K562 (cell line): ENCODE results near the gene SLC26A11. TPM values are rescaled to one million over a fixed set of nuclear protein-coding genes. Genes with fewer than 3 reads are reported as not detected.

ENCODE experiments used
- ATAC-seq: fragments of 200-7000 bp; cut with Tn5 transposase; 3 replicates; pipeline ENCODE4 v1.9.1; 2020; ENCODE audit warnings: moderate library complexity
- BruUV-seq: library from RNA; stranded (reverse); fragments of 400-500 nt; replicated peaks from 2 replicates; lab custom pipeline; 2021; lab: Mats Ljungman, UMichigan
- CTCF ChIA-PET: fragments of 300-600 bp; formaldehyde crosslinking; extraction: SDS; loops from one replicate; lab custom pipeline; 2021; ENCODE audit warnings: low intra/inter-chr PET ratio; lab: Yijun Ruan, JAX
- POLR2A ChIA-PET: fragments of 300-600, 350-650 bp; sonication (Branson Sonifier 250); formaldehyde crosslinking; extraction: SDS; loops from one replicate; lab custom pipeline; 2021; ENCODE audit warnings: antibody characterized with exemption, inconsistent platforms; lab: Yijun Ruan, JAX
- DNase-seq, 4 experiments: peaks; one replicate each; pipeline versions ENCODE4 v3.0.0 to v3.0.0-alpha.2; 2011 to 2018; ENCODE audit warnings: low spot score in 3 of 4, mixed read lengths in 3 of 4; ENCODE audit errors: extremely low read depth in 1 of 4
- FAIRE-seq: peaks from 2 replicates; lab custom pipeline; 2011; peaks lifted over from hg19 to GRCh38; lab: Jason Lieb, UNC
- H2AFZ ChIP-seq: 2 replicates; pipeline ENCODE4 v1.6.0; 2011; ENCODE audit warnings: low read depth, low read length, control low read depth, inconsistent platforms
- H3K27ac ChIP-seq: fragments of 200-600 bp; 3 replicates; pipeline ENCODE4 v1.8.0; 2011; ENCODE audit warnings: low read depth, mild to moderate bottlenecking, control low read depth, inconsistent platforms, low read length, moderate library complexity, mixed read lengths; ENCODE audit errors: extremely low read depth
- H3K27me3 ChIP-seq, 2 experiments: fragments of 300-600 bp in 1 of 2; 2 replicates in 1 of 2; 3 replicates in 1 of 2; pipeline versions ENCODE4 v1.6.0 to v1.8.0; 2011; ENCODE audit warnings: inconsistent platforms in 2 of 2, low read length in 2 of 2, mild to moderate bottlenecking in 1 of 2, mixed read lengths in 1 of 2, moderate library complexity in 1 of 2; ENCODE audit not compliant: control insufficient read depth in 2 of 2, insufficient read depth in 2 of 2
- H3K36me3 ChIP-seq: fragments of 300-600 bp; 3 replicates; pipeline ENCODE4 v1.8.0; 2011; ENCODE audit warnings: mild to moderate bottlenecking, low read length, inconsistent platforms; ENCODE audit not compliant: control insufficient read depth, insufficient read depth
- H3K4me1 ChIP-seq, 2 experiments: fragments of 200-600 bp in 1 of 2; replicated peaks in 1 of 2; 2 replicates in 1 of 2; 3 replicates in 1 of 2; pipeline versions ENCODE4 v1.5.1 to v1.8.0; 2011; ENCODE audit warnings: inconsistent platforms in 2 of 2, low read length in 2 of 2, mild to moderate bottlenecking in 1 of 2, mixed read lengths in 1 of 2, moderate library complexity in 1 of 2; ENCODE audit not compliant: control insufficient read depth in 2 of 2, insufficient read depth in 2 of 2
- H3K4me2 ChIP-seq: 2 replicates; pipeline ENCODE4 v1.6.1; 2011; ENCODE audit warnings: low read length, control low read depth, inconsistent platforms, mixed read lengths; ENCODE audit not compliant: insufficient read depth
- H3K4me3 ChIP-seq: fragments of 200-600 bp; sonication (generic), shearing (Covaris generic); 2 replicates; pipeline ENCODE4 v1.5.1; 2016; ENCODE audit warnings: control low read depth, inconsistent platforms
- H3K79me2 ChIP-seq: fragments of 200-600 bp; 3 replicates; pipeline ENCODE4 v1.8.0; 2011; ENCODE audit warnings: low read length, inconsistent platforms; ENCODE audit not compliant: control insufficient read depth, insufficient read depth
- H3K9ac ChIP-seq, 2 experiments: 2 replicates each; pipeline versions ENCODE4 v1.6.0 to v1.6.1; 2011; ENCODE audit warnings: low read depth in 2 of 2, low read length in 2 of 2, control low read depth in 1 of 2, inconsistent platforms in 1 of 2, mild to moderate bottlenecking in 1 of 2, mixed read lengths in 1 of 2; ENCODE audit not compliant: insufficient read depth in 1 of 2
- H3K9me1 ChIP-seq: one replicate; pipeline ENCODE4 v1.6.0; 2011; ENCODE audit warnings: inconsistent platforms, mild to moderate bottlenecking, low read length, moderate library complexity; ENCODE audit not compliant: control insufficient read depth, insufficient read depth
- H3K9me3 ChIP-seq: replicated peaks from 2 replicates; pipeline ENCODE4 v1.5.1; 2011; ENCODE audit warnings: low read depth, low read length, inconsistent platforms; ENCODE audit not compliant: control insufficient read depth, insufficient read depth
- H4K20me1 ChIP-seq: replicated peaks from 2 replicates; pipeline ENCODE4 v1.6.1; 2011; ENCODE audit warnings: low read length, inconsistent platforms, mixed read lengths; ENCODE audit not compliant: control insufficient read depth, insufficient read depth
- ADNP ChIP-seq: fragments of 200-800 bp; sonication (Bioruptor generic); IDR thresholded peaks from 2 replicates; pipeline ENCODE4 v1.6.1; 2016; ENCODE audit warnings: missing genetic modification characterization, missing compliant biosample characterization
- EZH2 ChIP-seq: IDR thresholded peaks from 2 replicates; pipeline ENCODE4 v1.6.1; 2012; ENCODE audit warnings: low read depth, mild to moderate bottlenecking, inconsistent platforms, low read length, borderline replicate concordance
- GTF2E2 ChIP-seq: fragments of 200-800 bp; sonication (Bioruptor generic); IDR thresholded peaks from 2 replicates; pipeline ENCODE4 v1.6.1; 2016; ENCODE audit warnings: missing genetic modification characterization, missing compliant biosample characterization
- HES1 ChIP-seq: fragments of 450-650 bp; IDR thresholded peaks from 2 replicates; pipeline ENCODE4 v1.6.1; 2016; ENCODE audit warnings: low read depth, mild to moderate bottlenecking, moderate library complexity
- HEY1 ChIP-seq: fragments of 250-450 bp; sonication (Bioruptor Pico); IDR thresholded peaks from 2 replicates; pipeline ENCODE4 v1.5.0; 2020; ENCODE audit warnings: mild to moderate bottlenecking, moderate library complexity, borderline replicate concordance
- NR2C2 ChIP-seq, 2 experiments: fragments of 200-800 bp in 1 of 2; sonication (Bioruptor generic) in 1 of 2; sonication (generic) in 1 of 2; formaldehyde crosslinking in 1 of 2; IDR thresholded peaks; 2 replicates each; pipeline versions ENCODE4 v1.6.1 to v1.8.0; 2016 to 2022; ENCODE audit warnings: mild to moderate bottlenecking in 1 of 2, missing compliant biosample characterization in 1 of 2, missing genetic modification characterization in 1 of 2, missing genetic modification reagents in 1 of 2
- PATZ1 ChIP-seq: fragments of 250-450 bp; sonication (Bioruptor Pico); IDR thresholded peaks from 2 replicates; pipeline ENCODE4 v1.5.0; 2020; ENCODE audit warnings: mild to moderate bottlenecking, borderline replicate concordance
- PYGO2 ChIP-seq: fragments of 450-650 bp; IDR thresholded peaks from 2 replicates; pipeline ENCODE4 v1.6.1; 2016; ENCODE audit warnings: mild to moderate bottlenecking, missing genetic modification characterization, moderate library complexity, missing compliant biosample characterization
- RNF219 ChIP-seq: fragments of 250-450 bp; sonication (Bioruptor Pico); IDR thresholded peaks from 2 replicates; pipeline ENCODE4 v1.5.0; 2022; ENCODE audit warnings: mild to moderate bottlenecking
- RUNX1 ChIP-seq: sonication (generic); IDR thresholded peaks from 2 replicates; pipeline ENCODE4 v1.6.1; 2016; ENCODE audit warnings: antibody characterized with exemption, low read depth
- SAFB ChIP-seq: fragments of 200-400 bp; formaldehyde crosslinking; IDR thresholded peaks from 2 replicates; pipeline ENCODE4 v1.6.1; 2017; ENCODE audit warnings: low read depth, low read length, borderline replicate concordance
- SP2 ChIP-seq: IDR thresholded peaks from 2 replicates; pipeline ENCODE4 v1.6.1; 2011; ENCODE audit warnings: mild to moderate bottlenecking, low read depth, low read length, moderate library complexity; ENCODE audit not compliant: poor library complexity, severe bottlenecking; ENCODE audit errors: extremely low read depth
- WGBS: fragments of 100-300 bp; shearing (Covaris generic); methylation state at CpG from one replicate; pipeline ENCODE4 v1.1.6; 2016; ENCODE audit warnings: low coverage, mixed read lengths; ENCODE audit not compliant: insufficient coverage; ENCODE audit errors: missing lambda C conversion rate; 5-methylcytosine and 5-hydroxymethylcytosine counted together
- in situ Hi-C: fragments of 300-500 bp; cut with MboI; formaldehyde crosslinking; loops from 4 replicates; pipeline ENCODE4 v1.15.0; 2018; ENCODE audit warnings: inconsistent platforms, mixed read lengths
- intact Hi-C: fragments of 100-400 bp; cut with micrococcal nuclease; formaldehyde crosslinking; loops from 2 replicates; pipeline ENCODE4 v1.14.2; 2022
- polyA plus RNA-seq, 8 experiments: library from polyadenylated mRNA; depleted of rRNA in 4 of 8; stranded (reverse) in 5 of 8; unstranded in 3 of 8; fragments of >200 nt; fragmentation: Nextera tagmentation in 2 of 8; fragmentation: Illumina TruSeq in 1 of 8; extraction: Ambion mirVana in 2 of 8; extraction: Trizol in 1 of 8; gene quantifications; 2 replicates each; pipeline versions ENCODE4 v1.2.1 to v1.2.3, GENCODE V29; 2011 to 2014; ENCODE audit warnings: inconsistent platforms in 1 of 8, missing spikeins in 1 of 8
- total RNA-seq, 7 experiments: library from RNA; depleted of rRNA in 6 of 7; stranded (reverse); fragments of >200 nt in 6 of 7; fragmentation: Illumina TruSeq in 2 of 7; extraction: Trizol in 2 of 7; gene quantifications; 2 replicates each; pipeline versions ENCODE4 v1.2.1 to v1.2.3, GENCODE V29; 2011 to 2021; ENCODE audit warnings: low replicate concordance in 1 of 7
- TF ChIP-seq, protein P1 (sequence below), 3 experiments: fragments of 200-800 bp in 1 of 3; fragments of 250-450 bp in 1 of 3; fragments of 450-650 bp in 1 of 3; sonication (Bioruptor Pico) in 1 of 3; sonication (Bioruptor generic) in 1 of 3; formaldehyde crosslinking in 1 of 3; IDR thresholded peaks; 2 replicates each; pipeline versions ENCODE4 v1.6.1 to v1.8.0; 2016 to 2022; ENCODE audit warnings: mild to moderate bottlenecking in 2 of 3, missing genetic modification characterization in 2 of 3, missing compliant biosample characterization in 1 of 3, moderate library complexity in 1 of 3

The SLC26A11 gene
- total and polyA plus RNA-seq, 9 of the 15 experiments (the other 6 are each of a cell fraction or from before 2014, with no cell fraction given) = 0.06 to 3.1 (median 1.2) TPM; not detected in 1

DNA sequence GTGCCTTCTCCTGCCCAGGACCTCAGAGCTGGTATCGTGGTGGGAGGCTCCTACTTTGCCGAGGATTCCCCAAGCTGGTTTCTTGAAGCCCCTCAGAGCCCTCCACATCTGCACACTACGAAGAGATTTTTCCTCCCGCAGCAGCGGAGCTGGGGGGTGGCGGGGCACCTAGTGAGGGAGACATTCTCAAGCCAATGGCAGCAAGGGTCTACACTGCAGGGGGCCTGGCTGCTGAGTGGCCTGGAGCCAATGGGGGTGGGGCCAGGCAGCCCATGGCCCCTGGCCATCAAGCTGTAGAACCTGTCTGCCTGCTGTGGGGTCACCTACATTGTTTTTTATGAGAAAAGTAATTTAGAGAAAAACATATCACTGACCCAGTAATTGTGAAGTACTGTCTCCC, 5.0 kb downstream of the SLC26A11 start:
- Histone ChIP-seq H3K4me3 (no peak overlapping the region), H3K4me2 (no peak overlapping the region), H3K27me3 (no peaks in the 10 kb centered on the region), H4K20me1 (no peaks in the 10 kb centered on the region), H3K9ac (no peak overlapping the region), H3K9me1 (no peaks in the 10 kb centered on the region), H3K79me2 (no peaks in the 10 kb centered on the region), H3K9me3 (no peaks in the 10 kb centered on the region), H3K27ac (no peak overlapping the region), H3K36me3 (no peaks in the 10 kb centered on the region), H3K4me1 (peaks cover 0 to 30% of the 10 kb centered on the region in 2 experiments; a peak in 2 of 5 replicates), H2AFZ (no peak overlapping the region)
- ATAC-seq = no peak
- BruUV-seq = no TSS peak
- no peak for DNase-seq
- intact Hi-C loops = no loop called here
- FAIRE-seq = no peak
- POLR2A ChIA-PET = interaction anchor here (1.1 kb wide), 1 partner anchor 30 kb away, joined by 3 read pairs; no protein-coding TSS in a partner anchor
- in situ Hi-C loops = no loop called here
- CTCF ChIA-PET = no interaction called here
- WGBS = 71% methylated on average over 6 of the region's 6 CpGs
- no peak for TF ChIP-seq SP2
- no peak for TF ChIP-seq GTF2E2 (tag)
- no peak for TF ChIP-seq RNF219 (CRISPR knock-in tag)
- TF ChIP-seq, protein P1, sequence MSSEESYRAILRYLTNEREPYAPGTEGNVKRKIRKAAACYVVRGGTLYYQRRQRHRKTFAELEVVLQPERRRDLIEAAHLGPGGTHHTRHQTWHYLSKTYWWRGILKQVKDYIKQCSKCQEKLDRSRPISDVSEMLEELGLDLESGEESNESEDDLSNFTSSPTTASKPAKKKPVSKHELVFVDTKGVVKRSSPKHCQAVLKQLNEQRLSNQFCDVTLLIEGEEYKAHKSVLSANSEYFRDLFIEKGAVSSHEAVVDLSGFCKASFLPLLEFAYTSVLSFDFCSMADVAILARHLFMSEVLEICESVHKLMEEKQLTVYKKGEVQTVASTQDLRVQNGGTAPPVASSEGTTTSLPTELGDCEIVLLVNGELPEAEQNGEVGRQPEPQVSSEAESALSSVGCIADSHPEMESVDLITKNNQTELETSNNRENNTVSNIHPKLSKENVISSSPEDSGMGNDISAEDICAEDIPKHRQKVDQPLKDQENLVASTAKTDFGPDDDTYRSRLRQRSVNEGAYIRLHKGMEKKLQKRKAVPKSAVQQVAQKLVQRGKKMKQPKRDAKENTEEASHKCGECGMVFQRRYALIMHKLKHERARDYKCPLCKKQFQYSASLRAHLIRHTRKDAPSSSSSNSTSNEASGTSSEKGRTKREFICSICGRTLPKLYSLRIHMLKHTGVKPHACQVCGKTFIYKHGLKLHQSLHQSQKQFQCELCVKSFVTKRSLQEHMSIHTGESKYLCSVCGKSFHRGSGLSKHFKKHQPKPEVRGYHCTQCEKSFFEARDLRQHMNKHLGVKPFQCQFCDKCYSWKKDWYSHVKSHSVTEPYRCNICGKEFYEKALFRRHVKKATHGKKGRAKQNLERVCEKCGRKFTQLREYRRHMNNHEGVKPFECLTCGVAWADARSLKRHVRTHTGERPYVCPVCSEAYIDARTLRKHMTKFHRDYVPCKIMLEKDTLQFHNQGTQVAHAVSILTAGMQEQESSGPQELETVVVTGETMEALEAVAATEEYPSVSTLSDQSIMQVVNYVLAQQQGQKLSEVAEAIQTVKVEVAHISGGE (CRISPR knock-in tag; IDR thresholded peaks at IDR 0.05) = no peak
- no peak for TF ChIP-seq ADNP
- TF ChIP-seq NR2C2 (CRISPR knock-in tag; IDR thresholded peaks at IDR 0.05) = no peak
- TF ChIP-seq NR2C2 (tag; IDR thresholded peaks at IDR 0.05) = no peak
- TF ChIP-seq RUNX1 = no peak
- no peak for TF ChIP-seq EZH2
- no peak for TF ChIP-seq PATZ1 (CRISPR knock-in tag)
- no peak for TF ChIP-seq HES1
- no peak for TF ChIP-seq SAFB
- no peak for TF ChIP-seq PYGO2 (tag)
- no peak for TF ChIP-seq HEY1 (CRISPR knock-in tag)
